OCI-M2 (cell line): ENCODE data around the gene STK4.
"Not testable (repeated sequence)": the region's sequence is repeated elsewhere in the genome, so short reads cannot be mapped to it uniquely, and the experiment has no call there.

Source experiments
- DNase-seq: peaks from one replicate; lab custom pipeline; 2025; ENCODE audit not compliant: unreplicated experiment; lab: John Stamatoyannopoulos, UW

Gene STK4

DNA sequence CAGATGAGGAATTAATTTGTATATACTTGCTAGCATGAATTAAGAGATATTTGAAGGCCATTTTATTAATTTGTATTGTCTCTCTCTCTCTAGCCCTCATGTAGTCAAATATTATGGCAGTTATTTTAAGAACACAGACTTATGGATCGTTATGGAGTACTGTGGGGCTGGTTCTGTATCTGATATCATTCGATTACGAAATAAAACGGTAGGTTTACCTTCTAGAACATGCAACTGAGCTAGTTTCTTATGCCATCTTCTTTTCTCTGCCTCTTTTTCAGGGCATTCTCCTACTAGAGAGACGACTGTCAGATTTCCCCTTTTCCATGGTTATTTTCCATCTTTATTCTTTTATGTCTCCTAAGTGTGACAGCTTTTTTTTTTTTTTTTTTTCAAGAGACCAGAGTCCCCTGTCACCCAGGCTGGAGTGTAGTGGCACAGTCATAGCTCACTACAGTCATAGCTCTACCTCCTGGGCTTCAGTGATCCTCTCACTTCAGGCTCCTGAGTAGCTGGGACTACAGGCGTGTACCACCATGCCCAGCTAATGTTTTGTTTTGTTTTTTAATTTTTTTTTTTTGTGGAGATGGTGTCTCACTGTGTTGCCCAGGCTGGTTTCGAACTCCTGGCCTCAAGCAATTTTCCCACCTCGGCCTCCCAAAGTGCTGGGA lies 15.6 kb downstream of the STK4 start:
- no peak for DNase-seq

DNA sequence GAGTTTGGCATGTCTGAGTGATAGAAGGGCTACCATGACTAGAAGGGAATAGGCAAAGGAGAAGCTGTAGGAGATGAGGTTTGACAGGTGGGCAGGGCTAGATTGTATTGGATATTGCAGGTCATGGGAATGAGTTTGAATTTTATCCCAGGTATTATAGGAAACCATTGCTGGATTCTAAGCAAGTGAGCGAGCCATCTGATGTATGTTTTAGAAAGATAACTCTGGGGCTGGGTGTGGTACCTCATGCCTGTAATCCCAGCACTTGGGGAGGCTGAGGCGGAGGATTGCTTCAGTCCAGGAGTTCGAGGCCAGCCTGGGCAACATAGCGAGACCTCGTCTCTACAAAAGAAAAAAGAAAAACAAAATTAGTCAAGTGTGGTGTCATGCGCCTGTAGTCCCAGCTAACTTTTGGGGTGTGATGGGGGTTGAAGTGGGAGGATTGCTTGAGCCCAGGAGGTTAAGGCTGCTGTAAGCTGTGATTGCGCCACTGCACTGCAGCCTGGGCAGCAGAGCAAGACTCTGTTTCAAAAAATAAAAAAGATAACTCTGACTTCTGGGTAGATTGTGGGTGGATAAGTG lies 16.9 kb downstream of the STK4 start:
- DNase-seq: no peak

GRCh38 chr20:44988631-44989171 lies 22.4 kb downstream of the STK4 start:
- DNase-seq: no peak

DNA sequence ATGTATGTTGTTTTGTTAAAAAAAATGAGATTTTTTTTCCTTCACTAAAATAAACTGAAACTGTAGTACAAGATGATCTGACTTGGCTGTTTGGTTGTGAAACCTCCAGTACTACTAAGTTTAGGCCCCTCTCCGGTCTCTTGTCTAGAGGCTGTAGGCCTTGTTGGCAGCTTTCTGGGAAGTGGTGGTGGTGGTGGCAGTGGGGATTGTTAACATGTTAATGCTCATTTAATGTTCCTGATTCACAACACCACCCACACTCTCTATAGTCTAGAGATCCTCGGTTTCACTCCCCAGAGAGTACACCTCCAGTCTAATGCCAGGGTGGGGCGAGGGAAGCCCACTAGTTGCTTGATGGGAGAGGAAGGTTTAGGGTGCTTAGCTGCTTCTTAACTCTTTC lies 24.1 kb downstream of the STK4 start:
- no peak for DNase-seq

DNA sequence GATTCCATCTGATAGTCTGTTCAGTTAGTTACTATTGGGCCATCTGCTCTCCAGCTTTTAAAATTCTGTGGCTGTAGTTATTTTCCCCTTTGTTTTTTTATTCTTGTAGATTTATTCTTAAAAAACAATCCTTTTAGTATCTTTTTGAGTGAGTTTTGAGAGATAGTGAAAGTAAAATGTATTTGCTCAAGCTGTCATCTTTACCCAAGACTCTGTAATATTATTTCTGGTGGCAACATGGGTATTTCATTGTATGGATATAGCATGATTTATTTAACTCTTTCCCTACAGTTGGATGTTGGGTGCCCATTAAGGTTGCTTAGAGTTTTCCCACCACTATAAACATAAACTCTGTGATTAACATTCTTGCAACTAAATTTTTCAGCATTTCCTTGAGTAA lies 24.6 kb downstream of the STK4 start:
- DNase-seq: no peak

DNA sequence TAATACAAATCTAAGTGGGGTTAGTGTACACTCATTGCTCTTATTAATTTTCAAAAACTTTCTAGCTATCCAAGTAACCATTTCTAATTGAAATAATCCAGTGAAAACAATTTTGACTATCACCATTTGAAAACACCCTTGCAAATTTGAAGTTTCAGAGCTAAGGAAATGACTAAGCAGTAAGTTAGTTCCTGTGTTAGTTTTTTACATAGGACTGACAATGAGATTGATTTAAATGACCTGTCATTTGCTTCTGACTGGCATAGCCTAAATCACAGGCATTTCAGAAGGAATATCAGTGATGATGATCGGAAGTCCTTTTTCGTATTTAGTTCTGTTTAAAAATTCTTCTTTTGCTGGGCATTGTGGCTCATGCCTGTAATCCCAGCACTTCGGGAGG lies 27.0 kb downstream of the STK4 start:
- DNase-seq: no peak

DNA sequence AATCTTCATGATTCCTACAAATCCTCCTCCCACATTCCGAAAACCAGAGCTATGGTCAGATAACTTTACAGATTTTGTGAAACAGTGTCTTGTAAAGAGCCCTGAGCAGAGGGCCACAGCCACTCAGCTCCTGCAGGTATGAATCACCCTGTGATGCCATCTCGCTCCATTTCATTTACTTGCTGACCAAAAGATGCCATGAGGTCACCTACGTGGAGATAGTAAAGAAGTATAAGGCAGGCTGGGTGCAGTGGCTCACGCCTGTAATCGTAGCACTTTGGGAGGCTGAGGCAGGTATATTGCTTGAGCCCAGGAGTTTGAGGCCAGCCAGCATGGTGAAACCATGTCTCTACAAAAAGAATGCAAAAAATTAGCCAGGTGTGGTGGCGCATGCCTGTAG lies 30.9 kb downstream of the STK4 start:
- DNase-seq: no peak

DNA sequence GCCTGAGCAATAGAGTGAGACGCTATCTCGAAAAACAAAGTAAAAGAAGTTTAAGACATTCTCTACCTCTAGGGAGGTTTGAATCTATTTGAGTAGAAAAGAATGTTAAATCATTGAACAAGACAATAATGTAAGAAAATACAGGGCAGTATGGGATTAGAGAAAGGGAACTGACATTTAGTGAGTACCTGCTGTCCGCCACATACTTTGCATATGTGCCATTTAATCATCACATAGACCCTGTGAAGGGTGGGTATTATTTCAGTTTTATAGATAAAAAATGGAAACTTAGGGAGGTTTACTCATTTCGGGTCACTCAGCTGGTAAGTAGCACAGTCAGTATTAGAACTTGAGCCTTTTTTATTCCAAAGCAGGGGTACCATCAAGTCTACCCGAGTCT lies 31.4 kb downstream of the STK4 start:
- no peak for DNase-seq

DNA sequence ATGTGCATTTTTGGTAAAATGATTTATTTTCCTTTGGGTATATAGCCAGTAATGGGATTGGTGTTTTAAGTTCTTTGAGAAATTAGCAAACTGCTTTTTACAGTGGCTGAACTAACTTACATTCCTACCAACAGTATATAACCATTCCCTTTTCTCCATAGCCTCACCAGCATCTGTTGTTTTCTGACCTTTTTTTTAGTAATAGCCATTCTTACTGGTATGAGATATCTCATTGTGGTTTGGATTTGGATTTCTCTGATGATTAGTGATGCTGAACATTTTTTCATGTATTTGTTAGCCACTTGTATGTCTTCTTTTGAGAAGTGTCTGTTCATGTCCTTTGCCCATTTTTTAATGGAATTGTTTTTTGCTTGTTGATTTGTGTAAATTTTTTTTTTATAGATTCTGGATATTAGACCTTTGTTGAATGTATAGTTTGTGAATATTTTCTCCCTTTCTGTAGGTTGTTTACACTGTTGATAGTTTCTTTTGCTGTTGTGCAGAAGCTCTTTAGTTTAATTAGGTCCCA lies 42.3 kb downstream of the STK4 start:
- DNase-seq: no peak

DNA sequence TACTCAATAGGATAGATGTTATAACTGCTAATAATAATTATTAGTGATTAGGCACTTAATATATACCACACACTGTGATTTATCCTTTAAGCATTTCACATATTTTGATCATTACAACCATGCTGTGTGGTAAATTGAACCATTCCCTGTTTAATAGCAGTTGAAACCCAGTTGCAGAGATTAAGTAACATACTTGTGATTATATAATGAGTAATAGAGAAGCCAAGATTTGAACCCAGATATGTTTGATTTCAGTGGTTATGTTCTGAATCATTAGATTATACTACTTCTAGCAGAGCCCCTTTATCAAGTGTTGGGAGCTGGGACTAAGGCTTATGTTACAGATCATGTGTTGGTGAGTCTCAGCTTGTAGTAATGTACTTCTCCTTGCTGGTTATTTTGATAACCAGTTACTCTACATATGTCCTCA lies 44.1 kb downstream of the STK4 start:
- no peak for DNase-seq

DNA sequence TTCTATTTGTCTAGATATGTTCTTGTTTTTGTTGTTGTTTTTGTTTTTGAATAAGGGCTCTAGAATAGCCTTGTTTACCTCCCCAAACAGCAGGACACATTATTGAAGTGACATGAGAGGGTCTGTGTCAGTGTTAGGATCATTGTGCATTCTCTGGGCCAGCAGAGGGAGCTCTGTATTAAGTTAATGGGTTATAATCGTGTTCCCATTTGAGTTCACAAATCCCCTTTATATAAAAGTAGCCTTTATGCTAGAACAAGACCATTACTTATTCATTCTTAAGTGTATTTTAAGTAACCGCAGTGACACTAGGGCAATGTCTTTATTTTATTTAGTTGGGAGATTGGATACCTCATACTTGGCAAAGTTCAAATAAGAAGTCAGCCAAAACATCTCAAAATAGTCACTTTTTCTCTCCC lies 44.8 kb downstream of the STK4 start:
- no peak for DNase-seq

- no peak for DNase-seq
These were observed 46.5 kb downstream of the STK4 start for GRCh38 chr20:45012682-45013302.

GRCh38 chr20:45014131-45014530 lies 47.8 kb downstream of the STK4 start:
- DNase-seq: not testable (repeated sequence)

DNA sequence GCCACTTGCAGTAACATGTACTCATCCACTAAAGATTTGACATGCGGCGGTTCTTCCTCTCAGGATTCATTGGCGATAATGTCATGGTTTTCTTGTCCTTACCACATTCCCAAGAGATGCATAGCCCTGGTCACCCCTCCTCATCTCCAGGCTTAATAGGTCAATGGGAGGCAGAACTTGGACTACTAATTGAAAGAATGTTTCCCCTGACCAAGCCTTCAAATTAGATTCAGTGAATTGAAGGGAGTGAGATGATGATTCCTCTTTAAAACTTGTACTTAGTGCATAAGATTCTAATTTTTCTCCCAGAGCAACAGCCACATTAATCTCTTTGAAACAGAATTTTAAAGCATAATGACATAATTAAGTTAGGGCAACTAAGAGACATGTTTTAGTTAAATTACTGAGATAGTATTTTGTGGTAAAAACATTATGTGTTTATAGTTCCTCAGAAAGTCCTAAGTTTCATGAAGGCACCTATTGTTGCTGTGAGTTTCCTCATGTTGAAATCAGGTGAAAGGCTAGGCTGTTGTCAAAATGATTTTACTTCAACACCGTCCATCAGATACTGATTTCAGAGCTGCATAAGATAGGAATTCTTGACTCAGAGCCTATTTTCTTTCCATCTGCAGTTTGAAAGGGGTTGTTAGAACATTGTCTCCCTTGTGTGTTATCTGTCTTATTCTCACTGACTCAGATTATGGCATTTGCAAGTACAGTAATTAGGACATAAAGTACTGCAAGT lies 48.5 kb downstream of the STK4 start:
- no peak for DNase-seq

DNA sequence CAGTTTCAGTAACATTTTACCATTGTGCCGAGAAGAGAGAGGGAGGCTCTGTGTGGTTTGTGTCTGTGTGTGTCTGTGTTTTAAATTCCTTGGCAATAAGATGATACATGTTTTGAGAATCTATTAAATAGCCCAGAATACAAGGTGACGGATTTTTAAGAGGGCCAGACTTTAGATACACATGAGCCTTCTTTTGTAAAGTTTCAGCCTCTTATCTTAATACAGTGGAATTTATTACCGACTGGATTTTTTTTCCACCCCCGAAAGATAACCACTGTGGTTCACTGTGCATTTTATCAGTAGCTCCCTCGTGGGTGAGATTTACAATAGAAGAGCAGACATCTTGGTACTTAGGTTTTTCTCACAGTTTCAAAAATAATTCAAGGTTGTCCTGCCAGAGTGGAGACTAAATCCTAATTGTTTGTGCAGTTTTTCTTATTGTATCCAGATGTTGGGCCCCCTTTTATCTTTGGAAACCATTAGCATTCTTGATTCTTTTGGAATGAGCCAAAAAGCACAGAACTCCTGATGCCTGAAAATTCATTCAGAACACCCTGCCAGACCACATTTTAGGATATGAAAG lies 49.9 kb downstream of the STK4 start:
- DNase-seq: no peak

GRCh38 chr20:45017281-45017680 lies 51.0 kb downstream of the STK4 start:
- no peak for DNase-seq

DNA sequence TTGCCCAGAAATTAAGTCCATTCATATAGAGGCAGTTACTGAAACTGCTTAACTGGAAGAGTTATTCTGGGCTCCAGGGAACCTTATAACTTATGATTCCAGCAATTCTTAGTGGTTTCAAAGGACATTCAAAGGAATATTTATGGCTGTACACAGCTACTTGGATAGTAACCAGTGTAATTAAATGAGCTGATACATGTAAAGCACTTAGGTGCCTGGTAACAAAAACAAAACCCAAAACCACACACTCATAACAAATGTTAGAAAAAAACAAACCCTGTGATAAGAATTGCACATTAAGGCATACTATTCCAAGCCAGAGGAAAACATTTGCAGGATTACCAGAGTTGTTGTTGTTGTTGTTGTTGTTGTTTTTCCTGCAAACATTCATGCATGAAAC lies 51.5 kb downstream of the STK4 start:
- no peak for DNase-seq

DNA sequence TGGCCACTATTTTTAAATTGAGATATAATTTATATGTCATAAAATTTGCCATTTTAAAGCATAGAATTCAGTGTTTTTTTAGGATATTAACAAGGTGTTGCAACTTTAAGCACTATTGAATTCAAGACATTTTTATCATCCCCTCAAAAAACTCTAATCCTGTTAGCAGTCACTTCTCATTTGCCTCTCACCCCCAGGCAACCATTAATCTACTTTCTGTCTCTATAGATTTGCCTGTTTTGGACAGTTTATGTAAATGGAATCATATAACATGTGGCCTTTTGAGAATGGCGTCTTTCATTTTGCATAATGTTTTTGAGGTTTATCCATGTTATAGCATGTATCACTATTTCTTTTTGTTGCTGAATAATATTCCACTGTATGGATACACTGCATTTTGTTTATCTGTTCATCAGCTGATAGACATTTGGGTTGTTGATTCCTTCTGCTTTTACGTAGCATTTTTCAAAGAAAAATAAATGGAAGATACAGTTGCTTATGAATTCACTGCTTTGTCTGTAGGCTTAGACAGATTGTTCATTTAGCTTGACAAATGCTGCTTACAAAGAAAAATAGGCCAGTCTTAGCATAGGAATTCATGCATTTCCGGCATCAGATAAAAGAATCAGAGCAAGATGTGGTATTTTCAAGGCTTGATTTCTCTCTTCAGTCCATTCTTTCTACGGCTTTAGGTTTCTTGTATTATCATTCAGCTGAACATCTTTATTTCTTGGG lies 52.9 kb downstream of the STK4 start:
- no peak for DNase-seq

DNA sequence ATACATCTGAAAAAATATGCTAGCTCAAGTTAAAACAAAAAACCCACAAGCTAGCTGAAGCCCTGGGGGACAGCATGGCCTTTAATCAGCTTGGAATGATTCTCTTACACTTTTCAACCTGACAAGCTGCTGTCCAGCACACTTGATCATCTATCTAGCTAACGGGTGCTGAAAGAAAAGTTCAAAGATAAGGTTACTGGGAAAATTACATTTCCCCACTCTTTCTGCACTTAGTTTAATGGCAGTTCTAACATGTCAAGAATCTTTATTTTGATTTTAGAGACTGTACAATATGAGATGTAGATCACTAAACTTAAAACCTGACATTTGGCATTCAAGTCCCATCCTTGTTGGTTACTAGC lies 53.4 kb downstream of the STK4 start:
- DNase-seq: no peak

GRCh38 chr20:45020236-45020886 lies 54.0 kb downstream of the STK4 start:
- no peak for DNase-seq
